GM12878 (cell line): ENCODE data around the gene MYL12A. TPM values are rescaled to one million over a fixed set of nuclear protein-coding genes. Genes with fewer than 3 reads are reported as not detected.
A peak's percentile ranks its signal among the peaks of the same experiment; 100 is the strongest.

ENCODE experiments used
- BHLHE40 ChIP-seq, 2 experiments: fragments of 450-650 bp in 1 of 2; IDR thresholded peaks; 2 replicates each; pipeline ENCODE4 v1.6.1; 2011 to 2017; ENCODE audit warnings: low read depth in 2 of 2, borderline replicate concordance in 1 of 2, improper control_type of control experiment in 1 of 2, low read length in 1 of 2, mild to moderate bottlenecking in 1 of 2
- CBX5 ChIP-seq: sonication (generic); IDR thresholded peaks from 2 replicates; pipeline ENCODE4 v1.6.1; 2016; ENCODE audit warnings: low read depth, moderate library complexity, mild to moderate bottlenecking, inconsistent platforms
- CEBPB ChIP-seq, 2 experiments: fragments of 150-350 bp in 1 of 2; IDR thresholded peaks; 2 replicates each; pipeline ENCODE4 v1.6.1; 2012 to 2014; ENCODE audit warnings: low read depth in 2 of 2, low read length in 2 of 2, borderline replicate concordance in 1 of 2, inconsistent platforms in 1 of 2
- CHD4 ChIP-seq: fragments of 200-600 bp; sonication (generic); IDR thresholded peaks from 2 replicates; pipeline ENCODE4 v1.6.1; 2016; ENCODE audit warnings: mild to moderate bottlenecking
- HCFC1 ChIP-seq: fragments of 150-350 bp; IDR thresholded peaks from 2 replicates; pipeline ENCODE4 v1.6.1; 2014; ENCODE audit warnings: low read length
- HDGF ChIP-seq: fragments of 450-650 bp; IDR thresholded peaks from 2 replicates; pipeline ENCODE4 v1.6.1; 2016; ENCODE audit warnings: antibody characterized with exemption
- JUND ChIP-seq: IDR thresholded peaks from 2 replicates; pipeline ENCODE4 v1.6.1; 2012; ENCODE audit warnings: low read depth, mild to moderate bottlenecking, low read length, improper control_type of control experiment, moderate library complexity
- KAT2A ChIP-seq: conservative IDR thresholded peaks from 2 replicates; pipeline ENCODE4 v1.6.1; 2011; ENCODE audit warnings: low read depth, low read length; ENCODE audit not compliant: control insufficient read depth
- MTA2 ChIP-seq: fragments of 450-650 bp; IDR thresholded peaks from 2 replicates; pipeline ENCODE4 v1.6.1; 2016; ENCODE audit warnings: low read depth, mild to moderate bottlenecking, moderate library complexity
- MYC ChIP-seq: IDR thresholded peaks from 2 replicates; pipeline ENCODE4 v1.6.1; 2011; ENCODE audit warnings: mild to moderate bottlenecking, low read length, moderate library complexity, inconsistent platforms; ENCODE audit not compliant: insufficient read depth, insufficient replicate concordance, insufficient read length, severe bottlenecking
- POLR2AphosphoS5 ChIP-seq: IDR thresholded peaks from 2 replicates; pipeline ENCODE4 v1.6.1; 2011; ENCODE audit warnings: mild to moderate bottlenecking, low read length, inconsistent platforms
- POU2F2 ChIP-seq: IDR thresholded peaks from 3 replicates; pipeline ENCODE4 v1.6.1; 2011; ENCODE audit warnings: low read depth, mild to moderate bottlenecking, low read length, borderline replicate concordance
- RAD51 ChIP-seq: fragments of 450-650 bp; IDR thresholded peaks from 2 replicates; pipeline ENCODE4 v1.6.1; 2016; ENCODE audit warnings: moderate library complexity, mild to moderate bottlenecking, inconsistent platforms
- RCOR1 ChIP-seq: conservative IDR thresholded peaks from 2 replicates; pipeline ENCODE4 v1.6.1; 2012; ENCODE audit warnings: low read depth, low read length, improper control_type of control experiment
- RFX5 ChIP-seq: IDR thresholded peaks from 2 replicates; pipeline ENCODE4 v1.6.1; 2011; ENCODE audit warnings: low read depth, low read length, improper control_type of control experiment
- SMARCA5 ChIP-seq: fragments of 450-650 bp; IDR thresholded peaks from 2 replicates; pipeline ENCODE4 v1.6.1; 2017; ENCODE audit warnings: mild to moderate bottlenecking
- SMC3 ChIP-seq: IDR thresholded peaks from 2 replicates; pipeline ENCODE4 v1.6.1; 2011; ENCODE audit warnings: low read length, improper control_type of control experiment, borderline replicate concordance
- WRNIP1 ChIP-seq: IDR thresholded peaks from 2 replicates; pipeline ENCODE4 v1.6.1; 2011; ENCODE audit warnings: low read depth, low read length, improper control_type of control experiment, borderline replicate concordance
- ZBED1 ChIP-seq: IDR thresholded peaks from 2 replicates; pipeline ENCODE4 v1.6.1; 2016; ENCODE audit warnings: borderline replicate concordance
- ZSCAN29 ChIP-seq: fragments of 450-650 bp; IDR thresholded peaks from 2 replicates; pipeline ENCODE4 v1.6.1; 2017; ENCODE audit warnings: mild to moderate bottlenecking, moderate library complexity
- ZZZ3 ChIP-seq: IDR thresholded peaks from 2 replicates; pipeline ENCODE4 v1.6.1; 2011; ENCODE audit warnings: low read depth; ENCODE audit not compliant: control insufficient read depth, insufficient read length
- polyA plus RNA-seq, 11 experiments: library from polyadenylated mRNA; depleted of rRNA in 4 of 11; unstranded in 6 of 11; stranded (reverse) in 5 of 11; fragments of >200 nt; fragmentation: Nextera tagmentation in 4 of 11; fragmentation: Illumina TruSeq in 1 of 11; extraction: Ambion mirVana in 4 of 11; extraction: Trizol in 1 of 11; gene quantifications; 1 replicate in 1 of 11; 2 replicates in 10 of 11; pipeline versions ENCODE4 v1.2.1 to v1.2.3, GENCODE V29; 2011 to 2016; ENCODE audit warnings: inconsistent platforms in 2 of 11, missing spikeins in 2 of 11, low read depth in 1 of 11
- total RNA-seq, 4 experiments: library from RNA; depleted of rRNA in 3 of 4; stranded (reverse); fragments of >200 nt in 3 of 4; fragmentation: Illumina TruSeq in 1 of 4; extraction: Trizol in 1 of 4; gene quantifications; 2 replicates each; pipeline versions ENCODE4 v1.2.1 to v1.2.3, GENCODE V29; 2013 to 2021
- TF ChIP-seq, protein P1 (sequence below): IDR thresholded peaks from 2 replicates; pipeline ENCODE4 v1.6.1; 2011; ENCODE audit warnings: low read depth, mild to moderate bottlenecking, low read length, moderate library complexity, borderline replicate concordance; ENCODE audit errors: extremely low read depth
- TF ChIP-seq, protein P2 (sequence below): IDR thresholded peaks from 2 replicates; pipeline ENCODE4 v1.6.1; 2012; ENCODE audit warnings: mild to moderate bottlenecking, low read depth, low read length
- TF ChIP-seq, protein P3 (sequence below): fragments of 450-650 bp; conservative IDR thresholded peaks from 2 replicates; pipeline ENCODE4 v1.6.1; 2017; ENCODE audit warnings: mild to moderate bottlenecking, moderate library complexity
- TF ChIP-seq, protein P4 (sequence below): IDR thresholded peaks from 2 replicates; pipeline ENCODE4 v1.6.1; 2012; ENCODE audit warnings: low read depth, low read length, improper control_type of control experiment

The MYL12A gene
- total and polyA plus RNA-seq, 10 of the 15 experiments (the other 5 are each of a cell fraction or from before 2014, with no cell fraction given): 488 to 1,663 (median 924) TPM

DNA sequence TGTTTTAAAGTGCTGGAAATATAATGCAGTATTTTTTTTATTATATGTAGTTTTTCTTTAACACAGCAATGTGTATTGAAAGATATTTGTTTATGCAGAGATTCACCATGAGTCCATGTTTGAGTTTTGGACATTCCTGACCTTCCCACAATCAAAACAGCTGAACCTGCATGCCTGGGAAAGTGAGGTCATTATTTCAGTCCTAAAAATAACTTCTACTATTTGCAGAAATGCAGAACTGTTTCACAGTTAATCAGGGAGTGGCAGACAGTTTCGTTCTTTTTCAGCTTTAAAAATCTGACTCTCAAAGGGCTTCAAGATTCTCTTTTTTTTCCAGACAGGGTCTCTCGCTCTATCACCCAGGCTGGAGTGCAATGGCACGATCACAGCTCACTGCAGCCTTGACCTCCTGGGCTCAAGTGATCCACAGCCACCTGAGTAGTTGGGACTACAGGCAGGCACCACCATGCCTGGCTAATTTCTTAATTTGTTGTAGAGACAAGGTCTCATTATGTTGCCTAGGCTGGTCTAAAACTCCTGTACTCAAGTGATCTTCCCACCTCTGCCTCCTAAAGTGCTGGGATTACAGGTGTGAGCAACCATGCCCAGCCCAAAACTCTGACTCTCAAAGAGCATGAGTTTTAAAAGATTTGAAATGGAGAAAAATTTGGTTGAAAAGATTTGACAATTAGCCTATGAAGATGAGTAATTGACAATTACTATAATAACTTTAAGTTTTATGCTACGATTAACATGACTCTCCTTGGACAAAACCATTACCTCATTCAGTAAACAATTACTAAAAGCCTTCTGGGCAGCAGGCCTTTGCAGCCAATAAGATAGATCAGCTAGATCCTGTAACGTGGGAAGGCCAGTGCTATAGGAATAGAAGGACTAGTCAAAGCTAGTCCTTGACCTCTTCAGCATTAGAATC lies 9.4 kb downstream of the MYL12A start (continued):
- TF ChIP-seq, protein P1, sequence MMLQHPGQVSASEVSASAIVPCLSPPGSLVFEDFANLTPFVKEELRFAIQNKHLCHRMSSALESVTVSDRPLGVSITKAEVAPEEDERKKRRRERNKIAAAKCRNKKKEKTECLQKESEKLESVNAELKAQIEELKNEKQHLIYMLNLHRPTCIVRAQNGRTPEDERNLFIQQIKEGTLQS: no peak
- TF ChIP-seq POU2F2 (no peak), SMC3 (no peak), BHLHE40 (IDR thresholded peaks at IDR 0.05; ENCODE audit: borderline replicate concordance in 1 of 2, low read depth in 2 of 2, low read length in 1 of 2) (0 out of 4 replicates have a peak, but pooled peaks of 1 of the 2 experiments have one; percentile 17), POLR2AphosphoS5 (no peak; the same call in 1 of the 2 replicates), RFX5 (no peak), RCOR1 (no peak), RAD51 (no peak), CBX5 (no peak), ZZZ3 (no peak), WRNIP1 (no peak), MTA2 (peak; percentile 74), MYC (no peak), SMARCA5 (no peak), ZSCAN29 (no peak), HCFC1 (no peak), KAT2A (no peak), CEBPB (IDR thresholded peaks at IDR 0.05; ENCODE audit: borderline replicate concordance in 1 of 2, low read depth in 2 of 2, low read length in 2 of 2) (no peak), JUND (no peak; the same call in 1 of the 2 replicates), ZBED1 (peak; percentile 78; the same call in 1 of the 2 replicates), CHD4 (no peak), HDGF (no peak)
- TF ChIP-seq, protein P2, sequence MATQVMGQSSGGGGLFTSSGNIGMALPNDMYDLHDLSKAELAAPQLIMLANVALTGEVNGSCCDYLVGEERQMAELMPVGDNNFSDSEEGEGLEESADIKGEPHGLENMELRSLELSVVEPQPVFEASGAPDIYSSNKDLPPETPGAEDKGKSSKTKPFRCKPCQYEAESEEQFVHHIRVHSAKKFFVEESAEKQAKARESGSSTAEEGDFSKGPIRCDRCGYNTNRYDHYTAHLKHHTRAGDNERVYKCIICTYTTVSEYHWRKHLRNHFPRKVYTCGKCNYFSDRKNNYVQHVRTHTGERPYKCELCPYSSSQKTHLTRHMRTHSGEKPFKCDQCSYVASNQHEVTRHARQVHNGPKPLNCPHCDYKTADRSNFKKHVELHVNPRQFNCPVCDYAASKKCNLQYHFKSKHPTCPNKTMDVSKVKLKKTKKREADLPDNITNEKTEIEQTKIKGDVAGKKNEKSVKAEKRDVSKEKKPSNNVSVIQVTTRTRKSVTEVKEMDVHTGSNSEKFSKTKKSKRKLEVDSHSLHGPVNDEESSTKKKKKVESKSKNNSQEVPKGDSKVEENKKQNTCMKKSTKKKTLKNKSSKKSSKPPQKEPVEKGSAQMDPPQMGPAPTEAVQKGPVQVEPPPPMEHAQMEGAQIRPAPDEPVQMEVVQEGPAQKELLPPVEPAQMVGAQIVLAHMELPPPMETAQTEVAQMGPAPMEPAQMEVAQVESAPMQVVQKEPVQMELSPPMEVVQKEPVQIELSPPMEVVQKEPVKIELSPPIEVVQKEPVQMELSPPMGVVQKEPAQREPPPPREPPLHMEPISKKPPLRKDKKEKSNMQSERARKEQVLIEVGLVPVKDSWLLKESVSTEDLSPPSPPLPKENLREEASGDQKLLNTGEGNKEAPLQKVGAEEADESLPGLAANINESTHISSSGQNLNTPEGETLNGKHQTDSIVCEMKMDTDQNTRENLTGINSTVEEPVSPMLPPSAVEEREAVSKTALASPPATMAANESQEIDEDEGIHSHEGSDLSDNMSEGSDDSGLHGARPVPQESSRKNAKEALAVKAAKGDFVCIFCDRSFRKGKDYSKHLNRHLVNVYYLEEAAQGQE: no peak
- TF ChIP-seq, protein P3, sequence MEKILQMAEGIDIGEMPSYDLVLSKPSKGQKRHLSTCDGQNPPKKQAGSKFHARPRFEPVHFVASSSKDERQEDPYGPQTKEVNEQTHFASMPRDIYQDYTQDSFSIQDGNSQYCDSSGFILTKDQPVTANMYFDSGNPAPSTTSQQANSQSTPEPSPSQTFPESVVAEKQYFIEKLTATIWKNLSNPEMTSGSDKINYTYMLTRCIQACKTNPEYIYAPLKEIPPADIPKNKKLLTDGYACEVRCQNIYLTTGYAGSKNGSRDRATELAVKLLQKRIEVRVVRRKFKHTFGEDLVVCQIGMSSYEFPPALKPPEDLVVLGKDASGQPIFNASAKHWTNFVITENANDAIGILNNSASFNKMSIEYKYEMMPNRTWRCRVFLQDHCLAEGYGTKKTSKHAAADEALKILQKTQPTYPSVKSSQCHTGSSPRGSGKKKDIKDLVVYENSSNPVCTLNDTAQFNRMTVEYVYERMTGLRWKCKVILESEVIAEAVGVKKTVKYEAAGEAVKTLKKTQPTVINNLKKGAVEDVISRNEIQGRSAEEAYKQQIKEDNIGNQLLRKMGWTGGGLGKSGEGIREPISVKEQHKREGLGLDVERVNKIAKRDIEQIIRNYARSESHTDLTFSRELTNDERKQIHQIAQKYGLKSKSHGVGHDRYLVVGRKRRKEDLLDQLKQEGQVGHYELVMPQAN: no peak
- TF ChIP-seq, protein P4, sequence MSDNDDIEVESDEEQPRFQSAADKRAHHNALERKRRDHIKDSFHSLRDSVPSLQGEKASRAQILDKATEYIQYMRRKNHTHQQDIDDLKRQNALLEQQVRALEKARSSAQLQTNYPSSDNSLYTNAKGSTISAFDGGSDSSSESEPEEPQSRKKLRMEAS: no peak
